Esophagus squamous epithelium (tissue), 5 donors: ENCODE data around the gene ERCC1. TPM values are rescaled to one million over a fixed set of nuclear protein-coding genes. Genes with fewer than 3 reads are reported as not detected.

Experiments used
- DNase-seq: peaks from one replicate; lab custom pipeline; 2025; lab: John Stamatoyannopoulos, UW
- H3K27ac ChIP-seq, 4 donors: fragments of 200-600 bp; sonication (generic); one replicate each; pipeline ENCODE4 v1.5.1; 2016 to 2019; ENCODE audit warnings: mild to moderate bottlenecking in 1 of 4
- H3K27me3 ChIP-seq, 4 donors: fragments of 200-600 bp; sonication (generic); 1 replicate in 3 of 4; 2 replicates in 1 of 4; pipeline versions ENCODE4 v1.5.1 to v1.6.0; 2017 to 2021; ENCODE audit warnings: antibody characterized with exemption in 1 of 4
- H3K36me3 ChIP-seq, 3 donors: fragments of 200-600 bp; sonication (generic); one replicate each; pipeline ENCODE4 v1.5.1; 2016 to 2019
- H3K4me1 ChIP-seq, 3 donors: fragments of 200-600 bp; sonication (generic); one replicate each; pipeline ENCODE4 v1.5.1; 2017 to 2019
- H3K4me3 ChIP-seq, 4 donors: fragments of 200-600 bp; sonication (generic); 1 replicate in 3 of 4; 2 replicates in 1 of 4; pipeline ENCODE4 v1.5.1; 2016 to 2019; ENCODE audit warnings: mild to moderate bottlenecking in 2 of 4, moderate library complexity in 1 of 4
- H3K9me3 ChIP-seq, 3 donors: fragments of 200-600 bp; sonication (generic); one replicate each; pipeline ENCODE4 v1.5.1; 2016 to 2019
- POLR2A ChIP-seq, 4 donors: fragments of 450-650 bp; IDR thresholded peaks; one replicate each; pipeline ENCODE4 v1.6.1; 2017; ENCODE audit warnings: antibody characterized with exemption in 4 of 4, mild to moderate bottlenecking in 4 of 4, moderate library complexity in 3 of 4
- WGBS, 2 donors: methylation state at CpG; one replicate each; pipeline ENCODE4 v1.1.5; 2018; 5-methylcytosine and 5-hydroxymethylcytosine counted together
- intact Hi-C: fragments of 100-400 bp; cut with DNase I; formaldehyde crosslinking; loops from one replicate; pipeline ENCODE4 v1.15.0; 2022
- total RNA-seq, 4 donors: library from RNA; depleted of rRNA; stranded (reverse); fragments of >200 nt; gene quantifications; one replicate each; pipeline ENCODE4 v1.1.0, GENCODE V29; 2016
- TF ChIP-seq, protein P1 (sequence below), 6 experiments: fragments of 450-650 bp in 4 of 6; fragments of 200-600 bp in 2 of 6; sonication (generic) in 2 of 6; IDR thresholded peaks; one replicate each; pipeline ENCODE4 v1.5.1; 2016 to 2019; ENCODE audit warnings: antibody characterized with exemption in 6 of 6, mild to moderate bottlenecking in 4 of 6, moderate library complexity in 4 of 6
- donor health status: DM: yes; HTN: yes; CAD: no.

ERCC1 gene
- total RNA-seq, 4 donors from 2014 or later, result 27.7 to 80.9 (median 48.5) TPM

DNA sequence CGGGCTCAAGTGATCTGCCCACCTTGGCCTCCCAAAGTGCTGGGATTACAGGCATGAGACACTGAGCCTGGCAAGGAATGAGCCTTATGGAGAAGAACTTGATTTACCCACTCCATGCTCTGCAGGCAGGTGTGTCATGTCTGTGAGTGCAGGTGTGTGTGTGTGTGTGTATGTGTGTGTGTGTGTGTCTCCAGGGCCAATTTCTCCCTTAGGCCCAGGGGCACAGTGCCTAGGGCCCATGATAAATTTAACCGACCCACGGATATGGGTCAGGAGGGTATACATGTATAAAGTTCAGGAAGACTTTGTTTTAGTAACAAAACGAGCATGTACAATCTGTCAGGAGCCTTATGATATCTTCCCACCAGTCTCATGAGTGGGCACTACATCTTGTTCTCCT lies 39.5 kb upstream of the ERCC1 start:
- WGBS, 2 donors, result 72 to 82% methylated on average over 3 to 4 of the region's 4 CpGs
- intact Hi-C loops, result no loop called here
- Histone ChIP-seq H3K4me3 (no peak overlapping the region), H3K27me3 (peaks cover 0 to 7% (median 0%) of the 10 kb centered on the region in 4 donors), H3K4me1 (peaks cover 4 to 15% (median 8%) of the 10 kb centered on the region in 3 donors), H3K9me3 (no peaks in the 10 kb centered on the region), H3K27ac (no peak overlapping the region), H3K36me3 (no peaks in the 10 kb centered on the region)
- no peak for DNase-seq
- TF ChIP-seq, protein P1, sequence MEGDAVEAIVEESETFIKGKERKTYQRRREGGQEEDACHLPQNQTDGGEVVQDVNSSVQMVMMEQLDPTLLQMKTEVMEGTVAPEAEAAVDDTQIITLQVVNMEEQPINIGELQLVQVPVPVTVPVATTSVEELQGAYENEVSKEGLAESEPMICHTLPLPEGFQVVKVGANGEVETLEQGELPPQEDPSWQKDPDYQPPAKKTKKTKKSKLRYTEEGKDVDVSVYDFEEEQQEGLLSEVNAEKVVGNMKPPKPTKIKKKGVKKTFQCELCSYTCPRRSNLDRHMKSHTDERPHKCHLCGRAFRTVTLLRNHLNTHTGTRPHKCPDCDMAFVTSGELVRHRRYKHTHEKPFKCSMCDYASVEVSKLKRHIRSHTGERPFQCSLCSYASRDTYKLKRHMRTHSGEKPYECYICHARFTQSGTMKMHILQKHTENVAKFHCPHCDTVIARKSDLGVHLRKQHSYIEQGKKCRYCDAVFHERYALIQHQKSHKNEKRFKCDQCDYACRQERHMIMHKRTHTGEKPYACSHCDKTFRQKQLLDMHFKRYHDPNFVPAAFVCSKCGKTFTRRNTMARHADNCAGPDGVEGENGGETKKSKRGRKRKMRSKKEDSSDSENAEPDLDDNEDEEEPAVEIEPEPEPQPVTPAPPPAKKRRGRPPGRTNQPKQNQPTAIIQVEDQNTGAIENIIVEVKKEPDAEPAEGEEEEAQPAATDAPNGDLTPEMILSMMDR (IDR thresholded peaks at IDR 0.05), result no peak
- no peak for TF ChIP-seq POLR2A (IDR thresholded peaks at IDR 0.05)

DNA sequence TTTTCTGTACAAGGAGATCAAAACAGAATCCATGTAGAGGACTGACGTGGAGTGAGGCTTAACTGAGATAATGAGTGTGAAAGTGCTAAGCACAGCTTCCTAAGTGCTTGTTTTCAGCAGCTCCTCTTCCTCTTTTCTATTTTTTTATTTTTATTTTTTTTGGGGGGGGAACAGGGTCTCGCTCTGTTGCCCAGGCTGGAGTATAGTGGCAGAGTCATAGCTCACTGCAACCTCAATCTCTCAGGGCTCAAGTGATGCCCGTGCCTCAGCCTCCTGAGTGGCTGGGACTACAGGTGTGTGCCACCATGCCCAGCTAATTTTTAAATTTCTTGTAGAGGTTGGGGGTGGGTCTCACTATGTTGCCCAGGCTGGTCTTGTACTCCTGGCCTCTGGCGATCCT lies 38.5 kb upstream of the ERCC1 start:
- DNase-seq, result no peak
- 57 to 64% methylated on average over 3 of the region's 4 CpGs for WGBS, 2 donors
- H3K4me3 ChIP-seq, result no peak overlapping the region
- no peak for TF ChIP-seq POLR2A (IDR thresholded peaks at IDR 0.05)
- TF ChIP-seq, protein P1 (IDR thresholded peaks at IDR 0.05), result no peak
- H3K4me1 ChIP-seq, result peaks cover 0 to 6% (median 3%) of the 10 kb centered on the region in 3 donors
- H3K9me3 ChIP-seq, result no peaks in the 10 kb centered on the region
- intact Hi-C loops, result no loop called here
- no peaks in the 10 kb centered on the region for H3K36me3 ChIP-seq
- no peak overlapping the region for H3K27ac ChIP-seq
- peaks cover 0 to 7% (median 0%) of the 10 kb centered on the region in 4 donors for H3K27me3 ChIP-seq

DNA sequence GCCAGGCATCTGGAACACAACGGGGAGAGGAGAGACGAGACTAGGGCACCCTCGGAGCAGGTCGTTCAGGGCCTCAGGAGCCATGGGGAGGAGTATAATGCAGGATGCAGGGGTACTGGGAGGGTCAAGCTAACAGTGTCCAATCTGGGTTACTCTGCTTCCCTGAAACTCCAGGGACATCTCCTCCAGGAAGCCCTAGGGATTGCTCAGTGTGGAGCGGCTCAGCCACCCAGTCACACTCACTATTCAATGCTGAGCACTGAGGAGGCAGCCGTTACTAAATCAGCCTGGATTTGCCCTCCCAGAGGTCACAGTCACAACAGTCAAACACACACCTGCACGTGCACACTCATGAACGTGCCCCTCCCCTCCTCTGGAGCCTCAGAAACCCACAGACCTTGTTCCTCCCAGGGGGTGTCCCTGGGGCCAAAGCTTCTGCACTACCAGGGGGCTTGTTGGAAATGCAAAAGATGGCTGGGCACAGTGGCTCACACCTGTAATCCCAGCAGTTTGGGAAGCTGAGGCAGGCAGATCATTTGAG lies 37.2 kb upstream of the ERCC1 start:
- Histone ChIP-seq H3K4me3 (no peak overlapping the region), H3K27me3 (peaks cover 0 to 3% (median 0%) of the 10 kb centered on the region in 4 donors), H3K36me3 (no peaks in the 10 kb centered on the region), H3K4me1 (peaks cover 5 to 7% (median 7%) of the 10 kb centered on the region in 3 donors), H3K27ac (no peak overlapping the region), H3K9me3 (no peaks in the 10 kb centered on the region)
- DNase-seq, result no peak
- intact Hi-C loops, result no loop called here
- no peak for TF ChIP-seq POLR2A (IDR thresholded peaks at IDR 0.05)
- TF ChIP-seq, protein P1 (IDR thresholded peaks at IDR 0.05), result no peak
- 50 to 62% methylated on average over 8 of the region's 8 CpGs for WGBS, 2 donors

DNA sequence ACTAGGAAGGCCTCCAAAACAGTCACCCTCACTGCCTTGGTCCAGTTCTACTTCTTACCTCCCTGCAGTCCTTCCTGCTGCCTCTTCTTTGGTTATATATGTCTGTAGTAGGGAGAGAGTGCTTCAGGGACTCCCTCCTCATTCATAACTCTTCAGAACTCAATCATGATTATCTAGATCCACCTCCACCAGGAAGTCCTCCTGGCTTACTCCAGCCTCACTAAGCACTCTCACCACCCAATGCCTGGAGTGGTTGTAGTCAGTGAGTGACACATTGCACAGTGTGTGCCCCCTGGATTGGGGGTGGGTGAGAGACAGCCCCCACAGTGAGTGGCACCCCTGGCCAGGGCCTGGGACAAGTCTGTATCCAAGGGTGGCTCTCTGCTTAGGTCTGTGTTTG lies 34.1 kb upstream of the ERCC1 start:
- TF ChIP-seq, protein P1 (IDR thresholded peaks at IDR 0.05), result no peak
- no peak for TF ChIP-seq POLR2A (IDR thresholded peaks at IDR 0.05)
- no peak overlapping the region for H3K4me3 ChIP-seq
- intact Hi-C loops, result no loop called here

DNA sequence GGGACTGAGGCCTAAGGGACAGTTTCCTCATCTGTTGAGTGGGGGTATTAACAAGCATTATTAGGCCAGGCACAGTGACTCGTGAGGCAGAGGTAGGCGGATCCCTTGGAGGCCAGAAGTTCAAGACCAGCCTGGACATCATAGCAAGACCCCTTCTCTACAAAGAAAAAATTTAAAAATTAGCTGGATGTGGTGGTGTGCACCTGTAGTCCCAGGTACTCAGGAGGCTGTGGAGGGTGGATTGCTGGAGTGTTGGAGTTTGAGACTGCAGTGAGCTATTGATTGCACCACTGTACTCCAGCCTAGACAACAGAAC lies 32.7 kb upstream of the ERCC1 start:
- Histone ChIP-seq H3K27me3 (no peaks in the 10 kb centered on the region), H3K9me3 (no peaks in the 10 kb centered on the region), H3K4me3 (no peak overlapping the region), H3K4me1 (peaks cover 18 to 42% (median 22%) of the 10 kb centered on the region in 3 donors), H3K36me3 (no peaks in the 10 kb centered on the region), H3K27ac (peak overlapping the region; percentile 75 to 87 (median 86))
- no peak for DNase-seq
- intact Hi-C loops, result no loop called here
- TF ChIP-seq, protein P1 (IDR thresholded peaks at IDR 0.05), result no peak
- TF ChIP-seq POLR2A (IDR thresholded peaks at IDR 0.05), result no peak
- WGBS, 2 donors, result 40 to 50% methylated on average over 2 of the region's 2 CpGs

More for the DNA sequence above, 34.1 kb upstream of the ERCC1 start:
- Histone ChIP-seq H3K9me3 (no peaks in the 10 kb centered on the region), H3K4me1 (peaks cover 15 to 34% (median 20%) of the 10 kb centered on the region in 3 donors), H3K36me3 (no peaks in the 10 kb centered on the region), H3K27me3 (no peaks in the 10 kb centered on the region), H3K27ac (no peak overlapping the region)
- DNase-seq, result no peak
